ENCODE data around the gene DNAH10. TPM values are rescaled to one million over a fixed set of nuclear protein-coding genes. Genes with fewer than 3 reads are reported as not detected.

DNAH10 gene
- total and polyA plus RNA-seq, 2 of the 4 experiments (the other 2 are of a cell fraction): 0.18 to 0.22 TPM

DNA sequence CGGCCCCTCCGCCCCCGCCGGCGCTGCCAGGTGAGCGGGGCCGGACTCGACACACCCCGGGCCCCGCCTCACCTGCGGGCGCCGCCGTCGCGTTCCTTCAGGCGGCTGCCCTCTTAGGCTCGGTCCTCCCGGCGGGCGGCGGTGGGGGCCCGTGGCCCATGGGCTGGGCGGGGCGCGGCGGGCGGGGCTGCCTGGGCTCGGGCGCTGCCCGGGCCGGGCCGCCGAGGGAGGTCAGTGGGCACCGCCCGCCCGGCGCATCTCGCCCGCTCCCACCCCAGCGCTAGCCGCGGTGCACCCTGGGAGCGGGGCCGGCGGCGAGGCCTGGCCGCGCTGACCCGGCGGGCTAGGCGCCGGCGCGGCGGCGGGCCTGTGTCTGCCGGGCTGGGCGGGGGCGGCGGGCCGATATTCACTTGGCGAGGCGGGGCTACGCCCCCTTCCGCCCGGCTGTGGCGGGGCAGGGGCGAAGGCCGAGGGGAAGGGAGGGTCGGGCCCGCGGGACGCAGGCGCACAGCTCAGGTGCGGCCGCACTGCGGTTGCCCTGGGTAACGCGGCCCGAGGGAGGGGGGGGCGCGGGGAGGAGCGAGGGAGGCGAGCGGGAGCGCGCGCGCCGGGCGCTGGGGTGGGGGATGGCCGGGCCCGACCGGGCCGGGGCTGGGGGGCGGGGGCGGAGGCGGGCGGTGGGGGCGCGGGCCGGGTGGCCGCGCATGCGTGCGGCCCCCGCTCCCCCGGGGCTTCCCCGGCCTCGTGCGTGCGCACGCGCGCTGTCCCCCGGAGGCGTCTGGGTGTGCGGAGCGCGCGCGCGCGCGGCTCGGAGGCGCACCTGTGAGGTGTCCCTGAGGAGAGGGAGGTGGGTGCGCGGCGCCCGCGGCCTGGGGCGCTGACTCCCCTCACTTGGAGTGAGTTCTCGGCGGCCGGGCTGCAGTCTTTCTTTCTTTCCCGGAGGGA is 210.6 kb downstream of the DNAH10 start, which contains the start of the genes CCDC92 and ZNF664:
Gene CCDC92, minus strand, starts transcription at position 375 of the 945 bp plus-strand sequence. CDS start 28,526 bp downstream, outside the sequence.
Gene ZNF664, plus strand, starts transcription at position 759 of the 945 bp plus-strand sequence. CDS start 38,930 bp downstream, outside the sequence.
- no peak within 1 kb of the TSS; the same call in 2 of the 3 replicates for H2BK15ac ChIP-seq (ENCODE audit: low read depth, low read length)
- ChIA-PET CTCF (no interaction called here), POLR2A (ENCODE audit: unreplicated experiment) (interaction anchor here (1.0 kb wide), 1 partner anchor 211 kb away, joined by 3 read pairs; the partner anchor contains the start of gene DNAH10)
- peak within 1 kb of the TSS; percentile 94 for H3K23ac ChIP-seq (ENCODE audit: low read depth, low read length)
- peaks cover 4% of the 10 kb centered on the region for H3K4me1 ChIP-seq (ENCODE audit: control insufficient read depth, insufficient read depth, low read length)
- no peak within 1 kb of the TSS for H2AK5ac ChIP-seq (ENCODE audit: low read depth, low read length)
- H3K56ac ChIP-seq (ENCODE audit: extremely low read depth, insufficient read depth, low read length): peak within 1 kb of the TSS; percentile 64; the same call in 1 of the 2 replicates
- ATAC-seq (ENCODE audit: low read depth): peak; percentile 86
- H3K9ac ChIP-seq (ENCODE audit: low read depth, low read length): peak within 1 kb of the TSS; percentile 61
- dilution Hi-C loops (cut with HindIII; ENCODE audit: low sequenced_read_pairs, unreplicated experiment): no loop called here
- H3K18ac ChIP-seq (ENCODE audit: low read depth, low read length): no peak within 1 kb of the TSS
- peak; percentile 90 for DNase-seq
- H3K27me3 ChIP-seq (ENCODE audit: control insufficient read depth, insufficient read depth, low read length): no peaks in the 10 kb centered on the region
- peak within 1 kb of the TSS; percentile 91 for H2AFZ ChIP-seq (replicated peaks; ENCODE audit: low read length, poor library complexity)
- H3K4me2 ChIP-seq (ENCODE audit: low read depth, low read length): peak within 1 kb of the TSS; percentile 91
- no TSS peak for BruUV-seq (replicated peaks)
- in situ Hi-C loops (cut with MboI; ENCODE audit: low sequenced_read_pairs): no loop called here
- H3K4ac ChIP-seq (ENCODE audit: low read depth, low read length): peak within 1 kb of the TSS; percentile 72
- peak within 1 kb of the TSS; percentile 84 for H3K14ac ChIP-seq (replicated peaks; ENCODE audit: low read depth, low read length)
- H3K36me3 ChIP-seq (ENCODE audit: control insufficient read depth, insufficient read depth, low read length): peaks cover 6% of the 10 kb centered on the region
- peak within 1 kb of the TSS; percentile 28; the same call in 1 of the 2 replicates for H4K91ac ChIP-seq (ENCODE audit: insufficient read depth, low read depth, low read length)
- H2BK20ac ChIP-seq (ENCODE audit: low read depth, low read length): no peak within 1 kb of the TSS
- peak within 1 kb of the TSS; percentile 84 for H2AK9ac ChIP-seq (replicated peaks; ENCODE audit: low read depth, low read length, poor library complexity)
- H4K8ac ChIP-seq (ENCODE audit: low read depth in 2 of 2, low read length in 2 of 2): peak within 1 kb of the TSS in 1 of 2 experiments; percentile 17; a peak in 1 of 4 replicates
- H2BK120ac ChIP-seq (ENCODE audit: low read depth, low read length): peak within 1 kb of the TSS; percentile 15
- no peaks in the 10 kb centered on the region for H3K9me1 ChIP-seq (ENCODE audit: insufficient read depth, low read length)
- H2BK5ac ChIP-seq (ENCODE audit: low read depth, low read length, poor library complexity, severe bottlenecking): peak within 1 kb of the TSS; percentile 22
- peak within 1 kb of the TSS; percentile 94 for H3K4me3 ChIP-seq (ENCODE audit: insufficient read depth, low read depth, low read length)
- H3K9me3 ChIP-seq (ENCODE audit: control insufficient read depth, insufficient read depth, low read length): no peaks in the 10 kb centered on the region
- TF ChIP-seq RAD21 (IDR thresholded peaks at IDR 0.05; ENCODE audit: low read length) (0 out of 2 replicates have a peak, but pooled peaks have one; percentile 18), MXI1 (IDR thresholded peaks at IDR 0.05; ENCODE audit: borderline replicate concordance, low read depth, low read length) (no peak), SMC3 (IDR thresholded peaks at IDR 0.05; ENCODE audit: low read depth, low read length) (peak; percentile 29), NFE2L2 (IDR thresholded peaks at IDR 0.05; ENCODE audit: low read depth, low read length) (no peak), RCOR1 (IDR thresholded peaks at IDR 0.05; ENCODE audit: insufficient replicate concordance, low read length) (no peak), MAZ (IDR thresholded peaks at IDR 0.05; ENCODE audit: borderline replicate concordance, low read depth, low read length) (peak; percentile 94), POLR2A (IDR thresholded peaks at IDR 0.05; ENCODE audit: low read depth, low read length) (peak; percentile 57; the same call in 1 of the 2 replicates), BHLHE40 (IDR thresholded peaks at IDR 0.05; ENCODE audit: low read depth, low read length) (peak; percentile 32; the same call in 1 of the 2 replicates)
- TF ChIP-seq, protein P1, sequence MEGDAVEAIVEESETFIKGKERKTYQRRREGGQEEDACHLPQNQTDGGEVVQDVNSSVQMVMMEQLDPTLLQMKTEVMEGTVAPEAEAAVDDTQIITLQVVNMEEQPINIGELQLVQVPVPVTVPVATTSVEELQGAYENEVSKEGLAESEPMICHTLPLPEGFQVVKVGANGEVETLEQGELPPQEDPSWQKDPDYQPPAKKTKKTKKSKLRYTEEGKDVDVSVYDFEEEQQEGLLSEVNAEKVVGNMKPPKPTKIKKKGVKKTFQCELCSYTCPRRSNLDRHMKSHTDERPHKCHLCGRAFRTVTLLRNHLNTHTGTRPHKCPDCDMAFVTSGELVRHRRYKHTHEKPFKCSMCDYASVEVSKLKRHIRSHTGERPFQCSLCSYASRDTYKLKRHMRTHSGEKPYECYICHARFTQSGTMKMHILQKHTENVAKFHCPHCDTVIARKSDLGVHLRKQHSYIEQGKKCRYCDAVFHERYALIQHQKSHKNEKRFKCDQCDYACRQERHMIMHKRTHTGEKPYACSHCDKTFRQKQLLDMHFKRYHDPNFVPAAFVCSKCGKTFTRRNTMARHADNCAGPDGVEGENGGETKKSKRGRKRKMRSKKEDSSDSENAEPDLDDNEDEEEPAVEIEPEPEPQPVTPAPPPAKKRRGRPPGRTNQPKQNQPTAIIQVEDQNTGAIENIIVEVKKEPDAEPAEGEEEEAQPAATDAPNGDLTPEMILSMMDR (conservative IDR thresholded peaks at IDR 0.05; ENCODE audit: low read depth, low read length): peak; percentile 49
- TF ChIP-seq, protein P2, sequence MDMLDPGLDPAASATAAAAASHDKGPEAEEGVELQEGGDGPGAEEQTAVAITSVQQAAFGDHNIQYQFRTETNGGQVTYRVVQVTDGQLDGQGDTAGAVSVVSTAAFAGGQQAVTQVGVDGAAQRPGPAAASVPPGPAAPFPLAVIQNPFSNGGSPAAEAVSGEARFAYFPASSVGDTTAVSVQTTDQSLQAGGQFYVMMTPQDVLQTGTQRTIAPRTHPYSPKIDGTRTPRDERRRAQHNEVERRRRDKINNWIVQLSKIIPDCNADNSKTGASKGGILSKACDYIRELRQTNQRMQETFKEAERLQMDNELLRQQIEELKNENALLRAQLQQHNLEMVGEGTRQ (IDR thresholded peaks at IDR 0.05; ENCODE audit: low read depth, low read length): no peak
- peak within 1 kb of the TSS; percentile 7; the same call in 1 of the 2 replicates for H4K5ac ChIP-seq (ENCODE audit: low read depth, low read length)
- H3K79me1 ChIP-seq (ENCODE audit: low read depth in 1 of 2, low read length in 2 of 2): peaks cover 11 to 49% of the 10 kb centered on the region in 2 experiments
- intact Hi-C loops (cut with micrococcal nuclease): loop anchor here (5.0 kb wide), 1 partner anchor 60 kb away; no protein-coding TSS in a partner anchor
- H4K20me1 ChIP-seq (ENCODE audit: insufficient read depth, low read length): peaks cover 4% of the 10 kb centered on the region; the same call in 1 of the 2 replicates
- WGBS, 2 experiments (ENCODE audit: extremely low coverage in 2 of 2, insufficient read length in 1 of 2): 0% methylated on average over 38 of the region's 138 CpGs; no CpG with 5 or more reads in 1 of the 2 experiments
- peak within 1 kb of the TSS; percentile 72 for H3K27ac ChIP-seq (ENCODE audit: insufficient read depth, low read length)
